NCI-H69 (cell line): ENCODE measurements around the gene SETBP1.
"Not testable (repeated sequence)": the region's sequence is repeated elsewhere in the genome, so short reads cannot be mapped to it uniquely, and the experiment has no call there.

Experiments
- DNase-seq: peaks from one replicate; lab custom pipeline; 2025; lab: John Stamatoyannopoulos, UW

Gene SETBP1

DNA sequence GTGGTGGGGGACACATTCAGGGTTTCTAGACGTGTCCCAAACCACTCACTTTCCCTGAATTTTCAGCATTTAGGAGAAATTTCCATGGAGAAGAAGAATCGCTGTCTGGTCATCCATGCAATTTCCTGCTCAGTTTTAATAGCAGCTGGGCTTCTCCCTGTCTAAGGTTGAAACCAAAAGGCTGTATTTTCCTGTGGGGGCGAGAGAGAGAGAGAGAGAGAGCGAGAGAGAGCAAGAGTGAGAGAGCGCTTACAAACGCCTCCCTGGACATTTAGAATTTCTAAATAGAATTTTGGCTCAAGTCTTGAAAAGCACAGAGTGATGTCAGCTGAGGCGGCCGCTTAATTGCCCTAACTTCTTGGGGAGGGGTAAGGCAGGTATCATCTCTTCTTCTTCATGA is 110.8 kb downstream of the SETBP1 start:
- DNase-seq: no peak

DNA sequence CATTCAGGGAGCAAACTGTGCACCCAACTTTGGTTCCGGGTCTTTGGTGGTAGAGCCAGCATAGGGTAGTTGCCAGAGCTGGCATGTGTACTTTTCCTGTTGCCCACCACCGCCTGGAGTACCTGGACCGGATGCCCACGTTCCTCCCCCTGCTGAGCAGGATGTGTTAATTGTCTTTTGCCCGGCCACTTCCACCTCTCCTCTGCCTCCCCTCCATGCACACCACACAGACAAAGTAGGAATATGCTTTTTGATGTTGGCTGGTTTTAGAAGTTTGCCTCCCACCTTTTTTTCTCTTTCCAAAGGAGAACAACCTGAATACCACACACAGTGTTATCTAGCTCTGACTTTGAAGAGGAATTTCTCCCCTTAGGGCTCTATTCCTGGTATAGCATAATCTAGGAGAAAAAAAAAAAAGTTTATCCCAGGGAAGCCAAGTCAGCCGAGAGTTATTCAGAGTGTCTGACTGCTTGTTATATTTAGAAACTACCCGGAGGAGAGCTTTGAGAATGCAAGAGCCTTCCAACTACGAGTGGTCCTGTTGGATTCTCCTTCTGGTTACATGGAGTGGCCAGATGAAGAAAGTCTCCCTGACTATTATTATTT is 111.9 kb downstream of the SETBP1 start:
- DNase-seq: peak; percentile 76

DNA sequence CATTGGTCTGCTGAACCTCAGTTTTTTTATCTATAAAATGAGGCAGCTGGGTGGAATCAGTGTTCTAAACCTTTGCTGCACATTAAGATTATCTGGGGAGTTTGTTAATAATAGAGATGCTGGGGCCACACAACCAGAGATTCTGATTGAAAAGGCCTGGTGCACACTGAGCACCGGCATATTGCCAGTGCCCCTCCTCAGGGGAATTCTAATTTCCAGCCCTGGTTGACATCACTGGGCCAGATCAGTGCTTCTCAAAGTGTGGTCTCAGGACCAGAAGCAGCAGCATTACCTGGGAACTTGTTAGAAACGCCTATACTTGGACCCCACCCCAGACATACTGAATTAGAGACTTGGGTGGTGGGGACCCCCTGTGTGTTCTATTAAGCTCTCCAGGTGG is 112.5 kb downstream of the SETBP1 start:
- peak; percentile 75 for DNase-seq

DNA sequence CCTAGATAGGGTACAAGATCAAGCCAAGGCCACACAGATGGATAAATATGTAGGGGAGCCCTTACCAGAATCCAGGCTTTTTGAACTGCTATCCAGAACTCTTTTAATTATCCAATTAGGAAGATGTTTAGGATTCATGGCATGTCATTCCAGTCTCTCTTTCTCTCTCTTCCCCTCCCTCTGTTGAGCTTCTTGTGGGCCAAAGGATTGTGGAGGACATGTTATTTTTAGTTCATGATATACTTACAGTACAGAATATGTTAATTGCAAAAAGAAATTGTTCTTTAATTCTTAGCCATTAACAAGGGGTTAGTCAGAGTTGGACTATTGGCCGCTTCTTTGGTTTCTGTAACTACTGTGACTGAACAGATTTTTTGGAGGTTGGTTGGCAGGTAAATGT is 113.0 kb downstream of the SETBP1 start:
- peak; percentile 73 for DNase-seq

DNA sequence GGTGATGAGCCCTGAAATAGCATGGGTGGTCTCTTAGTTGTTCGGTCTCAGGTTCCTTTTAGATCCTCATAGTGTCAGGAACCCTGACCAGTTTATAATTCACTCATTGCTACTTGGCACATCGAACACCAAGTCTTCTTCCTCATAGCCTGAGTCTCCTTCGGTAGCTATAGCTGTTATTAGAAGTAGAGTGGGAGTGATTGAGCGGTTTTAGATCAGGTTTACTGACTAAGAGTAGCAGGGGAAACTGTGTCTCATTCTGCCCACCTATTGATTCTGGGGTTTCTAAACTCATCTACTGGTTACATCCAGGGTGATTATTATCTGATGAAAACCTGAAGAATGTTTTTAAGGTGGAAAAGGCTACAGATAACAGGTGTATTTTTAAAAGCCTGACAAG is 114.6 kb downstream of the SETBP1 start:
- DNase-seq: no peak

DNA sequence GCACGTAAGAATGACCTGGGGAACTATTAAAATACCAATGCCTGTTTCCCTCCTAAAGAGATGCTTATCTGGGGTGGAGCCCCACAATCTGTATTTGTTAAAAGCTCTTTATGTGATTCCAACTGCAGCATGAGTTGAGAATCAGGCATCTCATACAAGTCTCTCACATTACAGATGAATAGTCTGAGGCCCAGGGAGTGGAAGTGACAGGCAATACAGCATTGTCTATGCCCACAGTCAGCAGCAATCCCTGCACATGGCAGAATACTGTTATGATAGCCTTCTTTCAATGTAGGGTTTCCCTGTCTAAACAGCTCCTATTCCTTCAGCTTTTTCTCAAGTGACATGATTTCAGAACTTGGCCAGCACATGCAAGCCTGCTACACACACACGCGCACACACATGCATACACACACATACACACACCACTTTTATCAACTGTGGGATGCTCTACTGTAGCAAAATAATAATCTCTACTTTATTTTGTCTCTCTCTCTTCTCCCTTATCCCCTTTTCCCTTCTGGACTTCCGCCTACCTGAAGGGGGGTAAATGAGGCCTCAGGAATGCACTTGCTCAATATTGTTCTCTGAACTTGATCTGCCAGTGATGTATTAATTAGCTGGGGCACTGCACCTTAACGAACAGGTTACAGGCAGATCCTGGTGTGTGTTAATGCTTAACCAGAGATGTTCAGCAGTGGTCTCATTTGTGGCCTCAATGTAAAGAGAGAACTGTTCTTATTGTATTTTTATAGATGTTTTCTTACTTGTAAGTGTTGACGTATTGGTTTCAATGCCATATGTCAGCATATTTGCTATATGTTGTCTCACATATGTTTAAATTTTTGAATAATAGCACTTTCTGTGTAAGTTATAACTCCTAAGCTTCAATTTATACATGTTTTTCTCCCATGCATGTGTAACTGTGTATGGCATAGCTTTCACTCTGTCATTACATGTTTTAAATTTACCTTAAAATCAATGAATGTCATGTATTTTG is 116.0 kb downstream of the SETBP1 start:
- DNase-seq: peak; percentile 77

DNA sequence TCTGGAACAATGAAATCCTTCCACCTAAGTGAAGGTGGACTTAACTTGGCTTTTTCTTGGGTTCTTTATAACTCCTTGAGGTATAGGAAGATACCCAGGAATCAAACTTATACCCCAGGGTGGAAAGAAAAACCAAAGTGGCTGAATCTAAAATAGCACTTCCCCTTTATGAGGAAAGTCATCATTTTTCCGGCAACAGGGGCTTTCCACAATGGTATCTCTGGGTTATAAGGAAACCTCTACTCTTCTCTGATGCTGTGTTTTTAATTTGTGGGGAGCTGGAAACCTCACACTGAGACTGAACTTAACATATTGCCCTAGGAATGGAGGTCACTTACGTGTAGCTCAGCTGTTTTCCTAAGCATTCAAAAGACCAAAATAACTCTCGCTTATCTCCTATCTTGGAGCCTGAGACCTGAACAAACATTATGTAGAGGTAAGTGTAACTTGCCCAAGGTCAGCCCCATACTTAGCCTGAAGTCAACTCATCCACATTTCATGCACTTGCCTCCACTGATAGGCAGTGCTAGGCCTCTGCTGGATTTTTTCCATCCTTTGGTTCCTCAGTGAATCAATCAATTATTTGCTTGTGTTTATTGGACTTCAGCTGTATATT is 117.9 kb downstream of the SETBP1 start:
- DNase-seq: no peak

DNA sequence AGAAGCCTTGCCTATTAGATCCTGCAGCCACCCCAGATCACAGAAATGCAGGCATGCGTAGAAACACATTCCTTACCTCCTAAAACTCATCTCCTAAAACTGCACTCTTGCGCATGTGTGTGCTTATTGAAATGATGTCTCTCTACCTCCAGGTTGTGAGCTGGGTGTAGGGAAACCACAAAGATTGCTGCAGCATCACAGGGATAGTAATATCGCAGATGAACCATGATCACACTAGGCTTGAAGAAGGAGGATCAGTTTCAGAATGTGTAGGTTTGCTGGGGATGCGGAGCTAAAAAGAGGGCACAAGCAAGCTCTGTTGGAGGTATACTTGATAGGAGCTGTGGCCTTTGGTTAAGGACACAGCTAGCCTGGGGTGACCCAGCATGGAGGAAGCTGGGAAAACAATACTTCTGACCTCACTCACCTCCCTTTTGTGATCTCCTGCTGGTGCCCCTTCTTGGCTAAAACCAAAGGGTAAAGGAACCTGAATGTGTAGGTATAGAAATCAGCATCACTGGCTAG is 118.8 kb downstream of the SETBP1 start:
- DNase-seq: peak; percentile 95

DNA sequence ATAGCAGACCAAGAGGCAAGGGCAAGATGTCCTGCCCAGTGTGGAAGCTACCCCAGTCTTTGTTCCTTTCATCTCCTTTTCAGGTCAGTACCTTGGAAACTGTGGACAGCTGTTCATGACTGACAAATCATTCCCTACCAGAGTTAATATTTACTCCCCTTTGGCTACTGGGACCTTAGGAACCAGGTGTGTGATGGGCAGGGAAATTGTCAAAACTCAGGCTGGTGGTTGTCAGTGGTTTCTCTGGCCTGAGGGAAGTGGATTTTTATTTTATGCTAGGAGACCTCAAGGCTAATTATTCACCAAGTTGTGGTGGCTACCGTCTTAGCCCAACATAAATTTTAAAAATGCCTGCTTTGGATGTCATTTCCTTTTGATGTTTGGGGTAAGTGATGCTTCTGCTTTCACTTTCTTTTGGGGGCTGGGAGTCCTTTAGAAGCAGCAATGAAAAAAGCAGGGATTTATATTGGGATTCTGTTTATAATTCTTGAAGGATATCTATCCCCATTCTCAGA is 119.3 kb downstream of the SETBP1 start:
- peak; percentile 95 for DNase-seq

DNA sequence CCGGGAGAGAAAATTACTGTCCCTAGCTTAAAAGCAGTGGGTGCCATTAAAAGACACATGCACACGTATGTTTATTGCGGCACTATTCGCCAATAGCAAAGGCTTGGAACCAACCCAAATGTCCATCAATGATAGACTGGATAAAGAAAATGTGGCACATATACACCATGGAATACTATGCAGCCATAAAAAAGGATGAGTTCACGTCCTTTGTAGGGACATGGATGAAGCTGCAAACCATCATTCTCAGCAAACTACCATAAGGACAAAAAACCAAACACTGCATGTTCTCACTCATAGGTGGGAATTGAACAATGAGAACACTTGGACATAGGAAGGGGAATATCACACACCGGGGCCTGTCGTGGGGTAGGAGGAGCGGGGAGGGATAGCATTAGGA is 120.1 kb downstream of the SETBP1 start:
- not testable (repeated sequence) for DNase-seq

DNA sequence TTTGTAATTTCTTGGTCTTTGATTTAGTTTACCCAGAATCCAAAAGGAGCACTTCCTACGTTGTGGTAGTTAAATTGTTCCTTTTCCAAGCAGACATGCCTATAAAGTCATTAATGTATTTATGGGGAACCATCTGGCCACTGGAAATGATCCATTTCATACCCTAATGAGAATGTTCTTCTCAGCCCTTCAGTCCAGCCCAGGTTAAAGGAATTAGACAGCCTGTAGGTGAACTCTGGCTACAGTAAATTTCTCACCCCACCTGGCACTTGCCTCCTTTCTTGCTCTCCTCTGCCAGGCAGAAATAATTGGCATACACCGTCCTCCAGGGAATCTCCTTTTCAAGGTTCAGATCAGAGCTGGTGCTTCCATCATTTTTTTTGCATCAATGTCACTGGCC is 121.1 kb downstream of the SETBP1 start:
- DNase-seq: peak; percentile 97

DNA sequence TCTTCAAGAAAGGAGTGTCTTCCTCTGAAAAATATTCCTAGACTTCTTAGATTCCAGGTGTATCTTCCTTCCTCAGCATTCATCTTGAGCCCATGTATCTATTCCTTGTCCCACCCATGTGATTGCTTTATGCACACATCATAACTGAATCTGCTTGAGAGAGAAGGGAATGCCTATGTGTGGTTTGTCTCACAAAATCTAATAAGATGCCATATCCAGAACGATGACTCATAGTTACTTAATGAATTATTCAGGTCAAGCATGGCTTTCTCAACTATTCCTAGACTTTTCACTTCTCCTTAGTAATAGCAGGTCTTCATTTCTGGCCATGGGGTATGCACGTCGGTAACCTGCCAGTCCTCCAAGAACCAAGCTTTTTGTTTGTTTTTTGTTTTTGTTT is 121.8 kb downstream of the SETBP1 start:
- peak; percentile 76 for DNase-seq

DNA sequence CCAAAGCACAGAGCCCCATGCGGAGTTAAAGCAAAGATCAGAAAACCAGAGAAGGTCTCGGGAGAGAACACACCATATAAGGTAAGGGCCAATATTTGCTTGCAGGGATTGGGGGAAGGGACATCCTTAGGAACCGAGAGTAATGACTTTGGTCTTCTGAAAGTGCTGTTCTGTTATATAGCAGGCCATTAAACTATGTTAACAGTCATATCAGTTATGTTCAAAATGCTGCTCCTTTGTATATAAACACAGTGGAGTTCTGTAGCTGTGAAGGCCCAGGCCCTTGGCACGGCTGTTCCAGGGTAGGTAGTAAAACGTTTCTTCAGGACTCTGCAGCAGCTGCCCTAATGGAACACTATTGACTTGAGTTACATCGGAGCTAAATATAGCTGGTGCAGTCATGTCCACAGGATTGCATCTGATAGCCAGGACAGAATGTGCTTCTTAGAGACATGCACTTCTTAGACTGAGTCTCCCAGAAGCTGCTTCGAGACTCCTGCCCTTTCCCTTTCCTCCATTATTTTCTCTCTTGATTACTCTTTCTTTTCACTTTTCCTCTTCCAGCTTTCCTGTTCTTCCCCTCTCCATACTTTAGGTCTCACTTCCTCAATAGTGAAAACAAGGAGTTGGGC is 122.4 kb downstream of the SETBP1 start:
- peak; percentile 96 for DNase-seq

DNA sequence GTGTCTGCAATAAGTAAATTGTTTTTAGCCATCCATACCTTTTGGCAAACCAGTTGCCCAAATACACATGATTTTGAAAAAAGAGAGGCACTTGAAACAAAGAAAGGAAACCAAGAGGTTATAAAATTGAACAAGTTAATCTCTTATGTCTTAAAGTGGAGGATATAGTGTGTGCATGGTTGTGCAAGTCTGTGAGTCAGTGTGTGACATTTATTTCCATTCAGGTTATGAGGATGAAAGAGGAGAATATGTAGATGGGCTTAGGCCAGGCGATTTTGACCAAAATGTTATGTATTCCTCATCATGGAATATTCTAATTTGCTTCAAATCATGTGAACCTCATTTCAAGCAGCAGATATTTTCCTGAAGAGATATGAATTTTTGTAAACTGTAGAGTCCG is 123.3 kb downstream of the SETBP1 start:
- DNase-seq: no peak

DNA sequence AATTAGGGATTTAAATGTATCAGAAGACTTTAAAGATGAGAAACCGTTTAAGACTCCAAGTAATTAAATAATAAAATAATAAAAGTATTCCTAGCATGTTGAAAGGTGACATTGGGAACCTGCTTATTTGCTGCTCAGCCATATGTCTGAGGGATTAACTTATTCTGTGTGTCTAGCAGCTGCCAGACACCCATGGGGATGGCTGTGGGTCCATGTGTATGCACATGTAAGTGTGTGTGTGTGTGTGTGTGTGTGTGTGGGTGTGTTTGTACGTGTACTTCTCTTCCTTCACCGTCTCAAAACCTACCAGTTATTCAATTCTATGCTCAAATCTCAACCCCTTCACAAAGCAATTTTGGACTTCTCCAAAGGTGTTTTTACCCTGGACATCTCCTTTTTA is 124.5 kb downstream of the SETBP1 start:
- DNase-seq: peak; percentile 65

DNA sequence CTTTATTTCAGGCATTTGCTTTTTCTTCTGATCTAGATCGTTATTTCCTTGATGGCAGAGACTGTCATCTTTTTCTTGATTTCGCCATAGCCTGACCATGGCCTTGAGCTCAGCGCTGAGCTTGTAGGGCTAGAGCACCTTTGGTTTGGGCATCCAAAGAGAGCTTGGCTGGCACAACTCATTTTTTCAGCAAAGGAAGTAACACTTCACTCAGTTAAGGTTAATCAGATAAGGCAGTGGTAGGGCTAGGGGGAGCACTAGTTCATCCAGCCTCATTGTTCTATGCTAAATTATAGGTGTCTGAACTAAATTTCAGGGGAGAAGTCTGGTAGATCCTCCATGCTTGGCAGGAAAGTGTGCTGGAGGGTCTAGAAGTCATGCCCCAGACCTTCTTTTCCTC is 125.0 kb downstream of the SETBP1 start:
- peak; percentile 73 for DNase-seq

DNA sequence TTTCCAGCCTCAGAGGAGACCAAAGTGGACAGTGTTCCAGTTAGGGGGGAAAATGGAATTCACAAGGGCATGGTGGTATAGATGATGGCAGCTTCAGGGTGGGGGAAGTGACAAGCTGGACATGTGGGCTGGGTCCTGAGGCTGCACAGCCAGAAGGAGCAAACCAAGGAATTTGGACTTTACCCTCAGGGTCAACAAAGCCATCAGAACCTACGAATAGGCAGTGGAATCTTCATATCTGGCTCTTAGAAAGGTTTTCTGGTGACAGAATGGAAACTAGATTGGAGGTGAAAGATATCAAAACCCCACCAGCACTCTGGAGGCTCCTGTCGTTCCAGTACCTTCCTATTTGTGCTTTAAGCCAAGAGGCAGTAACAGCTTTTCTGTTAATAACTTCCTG is 127.1 kb downstream of the SETBP1 start:
- no peak for DNase-seq

DNA sequence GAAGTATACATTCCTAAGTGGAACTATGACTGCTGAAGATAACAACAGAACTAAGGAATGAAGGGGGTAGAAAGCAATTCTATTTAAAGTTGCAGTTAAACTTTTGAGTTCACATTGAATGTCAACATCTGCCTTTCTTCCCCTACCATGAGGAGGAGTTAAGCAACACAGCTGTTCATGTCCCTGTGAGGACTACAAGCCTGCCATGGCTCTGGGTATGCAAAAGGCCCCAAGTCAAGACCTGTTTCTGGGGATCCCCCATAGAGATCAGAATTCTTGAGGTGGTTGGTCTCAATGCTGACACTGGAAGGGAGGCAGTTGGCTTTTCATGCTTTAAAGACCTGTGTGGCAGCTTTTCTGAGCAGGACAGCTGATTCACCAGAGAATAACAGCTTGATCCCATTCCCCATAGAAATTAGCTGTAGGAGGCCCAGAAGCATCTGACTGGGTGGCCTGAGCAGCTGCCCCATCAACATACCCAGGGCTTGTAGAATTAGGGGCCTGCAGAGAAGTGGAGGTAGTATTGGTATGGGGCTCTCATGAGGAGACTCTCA is 131.0 kb downstream of the SETBP1 start:
- no peak for DNase-seq

DNA sequence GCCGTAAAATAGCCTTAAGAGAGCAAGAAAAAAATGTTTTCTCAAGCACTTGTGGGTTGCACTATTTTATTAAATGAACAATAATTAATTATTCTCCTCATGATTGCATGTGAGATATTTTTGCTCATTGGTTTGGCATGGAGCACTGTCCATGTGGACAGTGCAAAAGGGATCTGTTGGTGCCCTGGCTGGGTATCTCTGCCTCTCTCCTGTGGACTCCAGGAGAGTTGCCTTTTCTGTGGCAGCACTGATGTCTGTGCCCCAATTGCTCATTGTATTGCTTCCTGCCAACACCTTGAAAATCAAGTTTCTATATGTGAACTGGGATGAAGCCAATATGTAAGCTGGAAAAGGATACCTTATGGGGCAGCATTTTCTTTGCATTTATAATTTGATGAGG is 131.7 kb downstream of the SETBP1 start:
- DNase-seq: no peak

DNA sequence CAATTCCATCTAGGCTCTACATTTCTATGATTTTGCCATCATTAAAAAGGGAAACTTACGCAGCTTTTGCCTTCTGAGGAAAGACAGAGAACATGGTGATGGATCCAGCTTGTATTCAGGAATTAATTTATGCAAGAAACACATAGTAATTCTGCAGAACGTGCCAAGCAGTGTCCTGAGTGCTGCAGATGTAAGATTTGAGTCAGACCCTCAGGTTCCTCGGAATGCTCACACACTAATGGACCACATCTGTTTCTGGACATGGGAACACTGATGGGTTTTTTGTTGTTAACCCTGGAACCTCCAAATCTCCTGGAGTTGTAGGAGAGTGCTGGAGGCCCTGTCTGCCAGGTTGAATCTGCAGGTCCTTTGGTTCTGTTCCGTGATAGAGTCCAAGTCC is 132.9 kb downstream of the SETBP1 start:
- DNase-seq: no peak

DNA sequence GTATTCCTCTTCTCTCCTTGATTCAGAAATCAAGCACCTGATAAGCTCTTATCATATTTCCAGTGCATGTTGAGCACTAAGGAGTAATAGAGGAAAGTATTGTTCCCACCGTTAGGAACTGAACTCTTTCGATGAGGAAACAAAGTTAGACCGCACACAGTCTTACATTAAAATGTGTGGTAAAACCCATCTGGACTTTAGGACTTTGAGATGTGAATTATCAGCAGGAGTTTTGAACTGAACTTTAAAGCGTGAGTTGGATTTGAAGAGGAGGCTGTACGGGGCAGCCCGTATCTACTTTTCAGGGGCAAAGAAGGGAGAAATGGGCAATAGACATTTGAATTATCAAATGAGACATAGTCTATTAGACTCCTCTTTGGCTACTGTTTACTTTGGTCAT is 134.4 kb downstream of the SETBP1 start:
- DNase-seq: no peak

DNA sequence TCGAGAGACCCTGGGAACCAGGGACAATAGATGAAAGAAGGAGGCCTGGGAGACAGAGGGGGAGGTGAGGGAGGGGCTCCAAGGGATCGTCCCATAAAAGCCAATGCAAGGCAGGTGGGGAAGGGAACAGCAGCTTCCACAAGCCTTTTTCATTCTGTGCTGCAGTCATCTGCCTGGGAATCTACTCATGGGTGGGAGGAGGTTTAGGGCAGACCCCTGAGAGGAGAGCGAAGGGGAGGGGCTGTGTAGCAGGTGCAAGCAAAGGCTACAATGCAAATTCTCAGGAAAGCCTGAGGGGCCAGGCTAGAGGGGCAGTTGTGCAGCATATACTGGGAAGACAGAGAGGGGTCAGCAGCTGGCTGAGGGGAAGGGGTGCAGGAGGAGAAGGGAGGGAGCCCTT is 135.4 kb downstream of the SETBP1 start:
- DNase-seq: no peak
